HCT116 (cell line): ENCODE measurements around the gene KLF6. TPM values are rescaled to one million over a fixed set of nuclear protein-coding genes. Genes with fewer than 3 reads are reported as not detected.

Experiments used
- ATAC-seq: fragments of 200-7000 bp; cut with Tn5 transposase; 2 replicates; pipeline ENCODE4 v1.9.1; 2020; ENCODE audit warnings: mild to moderate bottlenecking, moderate library complexity
- BruUV-seq: library from RNA; stranded (reverse); fragments of 400-500 nt; replicated peaks from 2 replicates; lab custom pipeline; 2021; lab: Mats Ljungman, UMichigan
- CTCF ChIA-PET: fragments of 300-600 bp; sonication (Branson Sonifier 250); formaldehyde crosslinking; loops from one replicate; lab custom pipeline; 2021; ENCODE audit warnings: antibody characterized with exemption; lab: Charles Lee
- POLR2A ChIA-PET: fragments of 300-600, 350-600 bp; sonication (Branson Sonifier 250); formaldehyde crosslinking; loops from one replicate; lab custom pipeline; 2021; ENCODE audit warnings: antibody characterized with exemption; lab: Charles Lee
- RAD21 ChIA-PET, 2 experiments: fragments of 300-600 bp; sonication (Branson Sonifier 250); formaldehyde crosslinking; loops; one replicate each; lab custom pipeline; 2023; ENCODE audit warnings: low total read pairs in 2 of 2; ENCODE audit not compliant: uncharacterized antibody in 2 of 2, unreplicated experiment in 2 of 2, low non-redundant PET in 1 of 2; lab: Charles Lee
- DNase-seq: peaks from one replicate; pipeline ENCODE4 v3.0.0-alpha.2; 2010; ENCODE audit warnings: low read depth, low spot score
- H2AFZ ChIP-seq: fragments of 200-600 bp; shearing (Covaris generic), sonication (generic); 2 replicates; pipeline ENCODE4 v1.6.1; 2017; ENCODE audit warnings: low read depth, mixed run types, mixed read lengths, antibody characterized with exemption, low read length; ENCODE audit not compliant: poor library complexity, severe bottlenecking
- H3K27ac ChIP-seq: 2 replicates; pipeline ENCODE4 v1.5.1; 2012; ENCODE audit warnings: low read depth, low read length
- H3K27me3 ChIP-seq: fragments of 200-600 bp; sonication (generic); 2 replicates; pipeline ENCODE4 v1.6.1; 2016; ENCODE audit warnings: mixed run types, low read length, mixed read lengths; ENCODE audit not compliant: insufficient read depth
- H3K36me3 ChIP-seq, 2 experiments: fragments of 200-500 bp in 1 of 2; fragments of 200-600 bp in 1 of 2; sonication (Bioruptor generic) in 1 of 2; sonication (generic) in 1 of 2; 2 replicates each; pipeline versions ENCODE4 v1.5.1 to v1.6.1; 2014 to 2016; ENCODE audit warnings: low read length in 2 of 2, inconsistent platforms in 1 of 2, mixed read lengths in 1 of 2, mixed run types in 1 of 2; ENCODE audit not compliant: insufficient read depth in 2 of 2, control insufficient read depth in 1 of 2
- H3K4me1 ChIP-seq, 2 experiments: fragments of 200-600 bp in 1 of 2; sonication (generic) in 1 of 2; 2 replicates each; pipeline versions ENCODE4 v1.5.1 to v1.6.1; 2012 to 2017; ENCODE audit warnings: low read length in 2 of 2, inconsistent platforms in 1 of 2, mild to moderate bottlenecking in 1 of 2, mixed read lengths in 1 of 2, mixed run types in 1 of 2, moderate library complexity in 1 of 2; ENCODE audit not compliant: insufficient read depth in 2 of 2, control insufficient read depth in 1 of 2
- H3K4me2 ChIP-seq: fragments of 200-600 bp; sonication (generic); 2 replicates; pipeline ENCODE4 v1.6.1; 2017; ENCODE audit warnings: mixed run types, low read length, mixed read lengths
- H3K4me3 ChIP-seq, 2 experiments: fragments of 200-600 bp in 1 of 2; sonication (generic) in 1 of 2; replicated peaks in 1 of 2; 2 replicates each; pipeline ENCODE4 v1.5.1; 2011 to 2016; ENCODE audit warnings: low read length in 2 of 2, control low read depth in 1 of 2, low read depth in 1 of 2, mild to moderate bottlenecking in 1 of 2, mixed read lengths in 1 of 2, mixed run types in 1 of 2
- H3K79me2 ChIP-seq: fragments of 200-600 bp; sonication (generic); 2 replicates; pipeline ENCODE4 v1.6.1; 2017; ENCODE audit warnings: mild to moderate bottlenecking, mixed run types, low read length, moderate library complexity, mixed read lengths; ENCODE audit not compliant: insufficient read depth
- H3K9ac ChIP-seq: fragments of 200-600 bp; sonication (generic); 2 replicates; pipeline ENCODE4 v1.6.1; 2016; ENCODE audit warnings: low read length, mixed read lengths
- H3K9me2 ChIP-seq: fragments of 200-600 bp; sonication (generic), shearing (Covaris generic); 2 replicates; pipeline ENCODE4 v1.6.1; 2017; ENCODE audit warnings: mixed run types, mild to moderate bottlenecking, moderate library complexity; ENCODE audit not compliant: insufficient read depth
- H3K9me3 ChIP-seq, 2 experiments: fragments of 200-500 bp in 1 of 2; fragments of 200-600 bp in 1 of 2; sonication (Bioruptor generic) in 1 of 2; sonication (generic) in 1 of 2; 2 replicates each; pipeline ENCODE4 v1.6.1; 2014 to 2017; ENCODE audit warnings: low read length in 2 of 2, mixed read lengths in 2 of 2, inconsistent platforms in 1 of 2, low read depth in 1 of 2, mild to moderate bottlenecking in 1 of 2, mixed run types in 1 of 2, moderate library complexity in 1 of 2; ENCODE audit not compliant: control insufficient read depth in 1 of 2, insufficient read depth in 1 of 2
- H4K20me1 ChIP-seq: fragments of 200-600 bp; sonication (generic), shearing (Covaris generic); 2 replicates; pipeline ENCODE4 v1.6.1; 2017; ENCODE audit warnings: mixed run types, mild to moderate bottlenecking, moderate library complexity; ENCODE audit not compliant: insufficient read depth
- ATF3 ChIP-seq: IDR thresholded peaks from 2 replicates; pipeline ENCODE4 v1.6.1; 2012
- CBX3 ChIP-seq: IDR thresholded peaks from 2 replicates; pipeline ENCODE4 v1.6.1; 2012; ENCODE audit warnings: low read depth
- ELF1 ChIP-seq: IDR thresholded peaks from 2 replicates; pipeline ENCODE4 v1.6.1; 2012; ENCODE audit warnings: low read depth, borderline replicate concordance
- EZH2phosphoT487 ChIP-seq: fragments of 200-600 bp; IDR thresholded peaks from 2 replicates; pipeline ENCODE4 v1.6.1; 2018; ENCODE audit warnings: antibody characterized with exemption, borderline replicate concordance
- FOSL1 ChIP-seq: IDR thresholded peaks from 2 replicates; pipeline ENCODE4 v1.6.1; 2012; ENCODE audit warnings: low read depth
- JUND ChIP-seq: IDR thresholded peaks from 2 replicates; pipeline ENCODE4 v1.6.1; 2012
- MAX ChIP-seq: IDR thresholded peaks from 2 replicates; pipeline ENCODE4 v1.6.1; 2012
- POLR2AphosphoS5 ChIP-seq: IDR thresholded peaks from 2 replicates; pipeline ENCODE4 v1.6.1; 2011; ENCODE audit warnings: mild to moderate bottlenecking, low read depth, low read length, moderate library complexity
- SRF ChIP-seq: IDR thresholded peaks from 2 replicates; pipeline ENCODE4 v1.6.1; 2012; ENCODE audit warnings: low read depth
- YY1 ChIP-seq: IDR thresholded peaks from 2 replicates; pipeline ENCODE4 v1.6.1; 2011; ENCODE audit warnings: low read length, low read depth, moderate library complexity, mild to moderate bottlenecking; ENCODE audit not compliant: insufficient replicate concordance; ENCODE audit errors: extremely low read depth
- ZBTB33 ChIP-seq: IDR thresholded peaks from 2 replicates; pipeline ENCODE4 v1.6.1; 2011; ENCODE audit warnings: mild to moderate bottlenecking, low read length, moderate library complexity; ENCODE audit not compliant: insufficient replicate concordance; ENCODE audit errors: extremely low read depth
- ZFX ChIP-seq: fragments of 450-650 bp; IDR thresholded peaks from 2 replicates; pipeline ENCODE4 v1.6.1; 2017
- intact Hi-C: fragments of 100-400 bp; cut with micrococcal nuclease; formaldehyde crosslinking; loops from 2 replicates; pipeline ENCODE4 v1.10.0; 2022
- total RNA-seq: library from RNA; stranded (reverse); gene quantifications from one replicate; pipeline ENCODE4 v1.2.1, GENCODE V29; 2021; ENCODE audit not compliant: unreplicated experiment

Gene KLF6
- total RNA-seq, 1 experiment from 2014 or later: 82.2 TPM

GRCh38 chr10:3748484-3748883, 36.5 kb downstream of the KLF6 start (continued):
- TF ChIP-seq ZBTB33 (no peak), EZH2phosphoT487 (no peak), JUND (no peak), SRF (no peak), CBX3 (no peak), ZFX (no peak), ATF3 (no peak), MAX (no peak), ELF1 (no peak), FOSL1 (no peak), YY1 (no peak)

- H3K27ac ChIP-seq: no peak overlapping the region
- H3K4me2 ChIP-seq: no peak overlapping the region
- no TSS peak for BruUV-seq
Measured at GRCh38 chr10:3747984-3748383, 37.0 kb downstream of the KLF6 start.

More at GRCh38 chr10:3747984-3748383, 37.0 kb downstream of the KLF6 start:
- no peaks in the 10 kb centered on the region for H4K20me1 ChIP-seq
- no peak overlapping the region for H3K4me3 ChIP-seq
- ChIA-PET CTCF (no interaction called here), RAD21 (no interaction called here), POLR2A (no interaction called here)
- ATAC-seq: no peak
- peaks cover 0 to 2% of the 10 kb centered on the region in 2 experiments; a peak in 2 of 4 replicates for H3K4me1 ChIP-seq
- H3K9me3 ChIP-seq: no peaks in the 10 kb centered on the region
- intact Hi-C loops: no loop called here
- H3K9me2 ChIP-seq: no peaks in the 10 kb centered on the region
- H2AFZ ChIP-seq: no peak overlapping the region
- no peak for TF ChIP-seq POLR2AphosphoS5
- no peaks in the 10 kb centered on the region for H3K36me3 ChIP-seq
- no peaks in the 10 kb centered on the region for H3K27me3 ChIP-seq
- H3K9ac ChIP-seq: no peak overlapping the region
- no peaks in the 10 kb centered on the region for H3K79me2 ChIP-seq
- no peak for DNase-seq
